Stomach (tissue), 9 donors: ENCODE results near the gene VAV3. TPM values are rescaled to one million over a fixed set of nuclear protein-coding genes. Genes with fewer than 3 reads are reported as not detected.

ENCODE experiments used
- DNase-seq, 2 donors: peaks; one replicate each; pipeline versions ENCODE4 v3.0.0 to v3.0.0-alpha.2; 2013 to 2019
- H3K27ac ChIP-seq, 5 donors: fragments of 200-600 bp in 4 of 5; sonication (generic) in 4 of 5; one replicate each; pipeline ENCODE4 v1.5.1; 2013 to 2019; ENCODE audit warnings: mild to moderate bottlenecking in 1 of 5, moderate library complexity in 1 of 5
- H3K27me3 ChIP-seq, 3 donors: fragments of 200-600 bp; sonication (generic); one replicate each; pipeline ENCODE4 v1.5.1; 2017 to 2019; ENCODE audit warnings: mixed run types in 1 of 3
- H3K36me3 ChIP-seq, 4 donors: fragments of 200-600 bp; sonication (generic); 1 replicate in 3 of 4; 2 replicates in 1 of 4; pipeline ENCODE4 v1.5.1; 2016 to 2019
- H3K4me1 ChIP-seq, 4 donors: fragments of 200-600 bp; sonication (generic); one replicate each; pipeline ENCODE4 v1.5.1; 2016 to 2019
- H3K4me3 ChIP-seq, 4 donors: fragments of 200-600 bp; sonication (generic) in 3 of 4; one replicate each; pipeline ENCODE4 v1.5.1; 2016 to 2019; ENCODE audit warnings: mild to moderate bottlenecking in 1 of 4
- H3K9me3 ChIP-seq, 4 donors: fragments of 200-600 bp; sonication (generic); one replicate each; pipeline ENCODE4 v1.5.1; 2016 to 2019
- CTCF ChIP-seq, 7 experiments: fragments of 450-650 bp in 4 of 7; fragments of 200-600 bp in 3 of 7; sonication (generic) in 3 of 7; IDR thresholded peaks; one replicate each; pipeline ENCODE4 v1.5.1; 2016 to 2019; ENCODE audit warnings: antibody characterized with exemption in 7 of 7, control low read depth in 2 of 7, mild to moderate bottlenecking in 1 of 7
- EP300 ChIP-seq: sonication (generic); formaldehyde crosslinking; IDR thresholded peaks from one replicate; pipeline ENCODE4 v1.6.1; 2017; ENCODE audit warnings: antibody characterized with exemption
- POLR2A ChIP-seq, 4 donors: fragments of 450-650 bp; IDR thresholded peaks; one replicate each; pipeline ENCODE4 v1.6.1; 2016; ENCODE audit warnings: antibody characterized with exemption in 4 of 4, control low read depth in 2 of 4, mild to moderate bottlenecking in 1 of 4, moderate library complexity in 1 of 4
- POLR2AphosphoS5 ChIP-seq, 3 donors: sonication (generic); formaldehyde crosslinking; IDR thresholded peaks; one replicate each; pipeline ENCODE4 v1.6.1; 2016; ENCODE audit warnings: antibody characterized with exemption in 3 of 3
- WGBS, 5 donors: extraction: QIAGEN DNeasy Blood & Tissue Kit in 3 of 5; methylation state at CpG; one replicate each; pipeline versions ENCODE4 v1.1.5 to v1.1.7; 2013 to 2018; 5-methylcytosine and 5-hydroxymethylcytosine counted together
- intact Hi-C: fragments of 100-400 bp; cut with DNase I; formaldehyde crosslinking; loops from one replicate; pipeline ENCODE4 v1.15.1; 2023; ENCODE audit warnings: low total_unique reads
- polyA plus RNA-seq, 3 donors: library from polyadenylated mRNA; stranded (reverse); fragments of 200-250 nt; gene quantifications; one replicate each; pipeline ENCODE4 v1.2.3, GENCODE V29; 2013
- total RNA-seq, 5 donors: library from RNA; depleted of rRNA; stranded (reverse); fragments of >200 nt; gene quantifications; one replicate each; pipeline versions ENCODE4 v1.1.0 to v1.2.3, GENCODE V29; 2014 to 2016
- donor health status: healthy with polysubstance abuse.
- donor health status: Bipolar disorder and iron deficiency.
- donor health status: healthy.

The VAV3 gene
- total and polyA plus RNA-seq, 8 donors: 5.7 to 29.3 (median 6.9) TPM

GRCh38 chr1:107838056-107838455, 126.9 kb downstream of the VAV3 start:
- no peak for TF ChIP-seq POLR2A (IDR thresholded peaks at IDR 0.05)
- no peak for TF ChIP-seq POLR2AphosphoS5 (IDR thresholded peaks at IDR 0.05)
- no peak for TF ChIP-seq CTCF (IDR thresholded peaks at IDR 0.05)
- no peak for TF ChIP-seq EP300
- DNase-seq: no peak
- no peak overlapping the region for H3K4me3 ChIP-seq
- peaks cover 0 to 6% (median 4%) of the 10 kb centered on the region in 4 donors for H3K9me3 ChIP-seq
- no peak overlapping the region for H3K27ac ChIP-seq
- no peaks in the 10 kb centered on the region for H3K27me3 ChIP-seq
- H3K36me3 ChIP-seq: no peaks in the 10 kb centered on the region
- WGBS, 5 donors: 76 to 94% (median 90%) methylated on average over 4 of the region's 4 CpGs
- H3K4me1 ChIP-seq: peaks cover 0 to 23% (median 4%) of the 10 kb centered on the region in 4 donors
- intact Hi-C loops: no loop called here

- intact Hi-C loops: no loop called here
- no peaks in the 10 kb centered on the region for H3K36me3 ChIP-seq
- H3K27ac ChIP-seq: no peak overlapping the region
- H3K27me3 ChIP-seq: no peaks in the 10 kb centered on the region
- H3K4me3 ChIP-seq: no peak overlapping the region
- peaks cover 0 to 6% (median 4%) of the 10 kb centered on the region in 4 donors for H3K9me3 ChIP-seq
- TF ChIP-seq POLR2A (IDR thresholded peaks at IDR 0.05) (no peak), POLR2AphosphoS5 (IDR thresholded peaks at IDR 0.05) (no peak), CTCF (IDR thresholded peaks at IDR 0.05) (no peak), EP300 (no peak)
- no peak for DNase-seq
- H3K4me1 ChIP-seq: peaks cover 0 to 17% (median 5%) of the 10 kb centered on the region in 4 donors
- WGBS, 5 donors: 94 to 99% (median 98%) methylated on average over 4 of the region's 4 CpGs
Observed at GRCh38 chr1:107835151-107835670, 129.8 kb downstream of the VAV3 start.

- peaks cover 0 to 31% (median 12%) of the 10 kb centered on the region in 4 donors for H3K4me1 ChIP-seq
- H3K4me3 ChIP-seq: no peak overlapping the region
- DNase-seq: no peak
- TF ChIP-seq EP300 (no peak), POLR2AphosphoS5 (IDR thresholded peaks at IDR 0.05) (no peak), CTCF (IDR thresholded peaks at IDR 0.05) (no peak), POLR2A (IDR thresholded peaks at IDR 0.05) (no peak)
- intact Hi-C loops: no loop called here
- H3K9me3 ChIP-seq: peaks cover 0 to 6% (median 4%) of the 10 kb centered on the region in 4 donors
- peak overlapping the region in 1 of 5 donors; percentile 24 for H3K27ac ChIP-seq
- whole genome bisulfite sequencing, 5 donors: 33 to 53% (median 39%) methylated on average over 2 of the region's 2 CpGs
- H3K36me3 ChIP-seq: no peaks in the 10 kb centered on the region
- H3K27me3 ChIP-seq: no peaks in the 10 kb centered on the region
Observed at GRCh38 chr1:107833061-107833460, 131.9 kb downstream of the VAV3 start.

GRCh38 chr1:107831921-107832320, 133.1 kb downstream of the VAV3 start:
- Histone ChIP-seq H3K36me3 (no peaks in the 10 kb centered on the region), H3K9me3 (no peaks in the 10 kb centered on the region), H3K27me3 (no peaks in the 10 kb centered on the region), H3K27ac (peak overlapping the region in 1 of 5 donors; percentile 24), H3K4me1 (peaks cover 0 to 31% (median 12%) of the 10 kb centered on the region in 4 donors), H3K4me3 (no peak overlapping the region)
- DNase-seq: no peak
- no peak for TF ChIP-seq EP300
- no peak for TF ChIP-seq CTCF (IDR thresholded peaks at IDR 0.05)
- no peak for TF ChIP-seq POLR2A (IDR thresholded peaks at IDR 0.05)
- no peak for TF ChIP-seq POLR2AphosphoS5 (IDR thresholded peaks at IDR 0.05)
- intact Hi-C loops: no loop called here
- 50 to 66% (median 60%) methylated on average over 2 of the region's 2 CpGs for WGBS, 5 donors
